Measurements from ENCODE around the gene MYH16.

MYH16 gene

GRCh38 chr7:99249985-99250575 is 22.6 kb upstream of the MYH16 start:
- no peak for TF ChIP-seq CTCF (IDR thresholded peaks at IDR 0.05; ENCODE audit: low read depth, low read length)
- no peak overlapping the region for H3K4me3 ChIP-seq (ENCODE audit: low read depth, low read length)
- in situ Hi-C loops (cut with HindIII; ENCODE audit: low sequenced_read_pairs) = no loop called here
- no peak for DNase-seq (ENCODE audit: low read depth, low spot score)

GRCh38 chr7:99252166-99252895 is 20.3 kb upstream of the MYH16 start:
- no peak for TF ChIP-seq CTCF (IDR thresholded peaks at IDR 0.05; ENCODE audit: low read depth, low read length)
- H3K4me3 ChIP-seq (ENCODE audit: low read depth, low read length) = no peak overlapping the region
- no peak for DNase-seq (ENCODE audit: low read depth, low spot score)

GRCh38 chr7:99253369-99253768 is 19.3 kb upstream of the MYH16 start:
- in situ Hi-C loops (cut with HindIII; ENCODE audit: low sequenced_read_pairs) = no loop called here
- TF ChIP-seq CTCF (IDR thresholded peaks at IDR 0.05; ENCODE audit: low read depth, low read length) = no peak
- no peak overlapping the region for H3K4me3 ChIP-seq (ENCODE audit: low read depth, low read length)
- DNase-seq (ENCODE audit: low read depth, low spot score) = no peak

More at GRCh38 chr7:99252166-99252895, 20.3 kb upstream of the MYH16 start:
- in situ Hi-C loops (cut with HindIII; ENCODE audit: low sequenced_read_pairs) = no loop called here

- in situ Hi-C loops (cut with HindIII; ENCODE audit: low sequenced_read_pairs) = no loop called here
- H3K4me3 ChIP-seq (ENCODE audit: low read depth, low read length) = no peak overlapping the region
- TF ChIP-seq CTCF (IDR thresholded peaks at IDR 0.05; ENCODE audit: low read depth, low read length) = no peak
- DNase-seq (ENCODE audit: low read depth, low spot score) = no peak
Observed at GRCh38 chr7:99254390-99254789, 18.2 kb upstream of the MYH16 start.

- in situ Hi-C loops (cut with HindIII; ENCODE audit: low sequenced_read_pairs) = no loop called here
- no peak for DNase-seq (ENCODE audit: low read depth, low spot score)
- H3K4me3 ChIP-seq (ENCODE audit: low read depth, low read length) = no peak overlapping the region
- no peak for TF ChIP-seq CTCF (IDR thresholded peaks at IDR 0.05; ENCODE audit: low read depth, low read length)
Observed at GRCh38 chr7:99255463-99255862, 17.2 kb upstream of the MYH16 start.

- no peak overlapping the region for H3K4me3 ChIP-seq (ENCODE audit: low read depth, low read length)
- in situ Hi-C loops (cut with HindIII; ENCODE audit: low sequenced_read_pairs) = no loop called here
Observed at GRCh38 chr7:99257065-99257464, 15.6 kb upstream of the MYH16 start.

More at GRCh38 chr7:99257065-99257464, 15.6 kb upstream of the MYH16 start:
- DNase-seq (ENCODE audit: low read depth, low spot score) = no peak
- TF ChIP-seq CTCF (IDR thresholded peaks at IDR 0.05; ENCODE audit: low read depth, low read length) = no peak

Data from astrocyte of the spinal cord (primary cell).